IMR-90 (cell line): Measurements from ENCODE around the gene IFNAR2. TPM values are rescaled to one million over a fixed set of nuclear protein-coding genes. Genes with fewer than 3 reads are reported as not detected.
A peak's percentile ranks its signal among the peaks of the same experiment; 100 is the strongest.
"Not testable (repeated sequence)": the region's sequence is repeated elsewhere in the genome, so short reads cannot be mapped to it uniquely, and the experiment has no call there.

Experiments
- ATAC-seq: fragments of 200-7000 bp; cut with Tn5 transposase; 2 replicates; pipeline ENCODE4 v1.9.1; 2020; ENCODE audit warnings: low read depth, mild to moderate bottlenecking, moderate library complexity
- BruUV-seq: library from RNA; stranded (reverse); fragments of 400-500 nt; replicated peaks from 2 replicates; lab custom pipeline; 2021; lab: Mats Ljungman, UMichigan
- CTCF ChIA-PET: fragments of 300-600 bp; formaldehyde crosslinking; extraction: SDS; loops from one replicate; lab custom pipeline; 2021; ENCODE audit warnings: antibody characterized with exemption; lab: Yijun Ruan, JAX
- POLR2A ChIA-PET: fragments of 300-600 bp; sonication (Branson Sonifier 250); formaldehyde crosslinking; loops from one replicate; lab custom pipeline; 2022; ENCODE audit warnings: antibody characterized with exemption; ENCODE audit not compliant: unreplicated experiment; lab: Charles Lee
- DNase-seq: peaks from one replicate; pipeline ENCODE4 v3.0.0; 2013
- H2AFZ ChIP-seq: replicated peaks from 2 replicates; pipeline ENCODE3; 2013; ENCODE audit warnings: low read length, mild to moderate bottlenecking; ENCODE audit not compliant: poor library complexity
- H2AK5ac ChIP-seq: 2 replicates; pipeline ENCODE4 v1.6.1; 2013; ENCODE audit warnings: low read depth, low read length, inconsistent platforms
- H2AK9ac ChIP-seq: replicated peaks from 2 replicates; pipeline ENCODE3; 2013; ENCODE audit warnings: mild to moderate bottlenecking, low read depth, low read length, moderate library complexity; ENCODE audit not compliant: poor library complexity
- H2BK120ac ChIP-seq: 2 replicates; pipeline ENCODE4 v1.6.1; 2013; ENCODE audit warnings: low read depth, low read length, inconsistent platforms
- H2BK15ac ChIP-seq: 3 replicates; pipeline ENCODE4 v1.6.1; 2013; ENCODE audit warnings: low read depth, low read length, inconsistent platforms
- H2BK20ac ChIP-seq: 2 replicates; pipeline ENCODE4 v1.6.1; 2013; ENCODE audit warnings: low read depth, mild to moderate bottlenecking, inconsistent platforms, low read length, moderate library complexity
- H2BK5ac ChIP-seq: 2 replicates; pipeline ENCODE4 v1.6.1; 2013; ENCODE audit warnings: mild to moderate bottlenecking, low read depth, low read length, inconsistent platforms; ENCODE audit not compliant: poor library complexity, severe bottlenecking
- H3K14ac ChIP-seq: replicated peaks from 2 replicates; pipeline ENCODE4 v1.6.1; 2013; ENCODE audit warnings: low read depth, low read length, inconsistent platforms
- H3K18ac ChIP-seq: 2 replicates; pipeline ENCODE4 v1.6.1; 2013; ENCODE audit warnings: low read depth, low read length, control low read depth
- H3K23ac ChIP-seq: 2 replicates; pipeline ENCODE4 v1.6.1; 2013; ENCODE audit warnings: low read depth, low read length, inconsistent platforms
- H3K27ac ChIP-seq: 2 replicates; pipeline ENCODE4 v1.5.1; 2013; ENCODE audit warnings: mild to moderate bottlenecking, control low read depth, low read length; ENCODE audit not compliant: insufficient read depth
- H3K27me3 ChIP-seq: 2 replicates; pipeline ENCODE4 v1.6.1; 2013; ENCODE audit warnings: low read length; ENCODE audit not compliant: control insufficient read depth, insufficient read depth
- H3K36me3 ChIP-seq: 2 replicates; pipeline ENCODE4 v1.6.1; 2013; ENCODE audit warnings: low read length, mixed read lengths; ENCODE audit not compliant: control insufficient read depth, insufficient read depth
- H3K4ac ChIP-seq: 2 replicates; pipeline ENCODE4 v1.6.1; 2013; ENCODE audit warnings: low read depth, low read length, inconsistent platforms
- H3K4me1 ChIP-seq: 2 replicates; pipeline ENCODE4 v1.6.1; 2013; ENCODE audit warnings: low read length, mixed read lengths; ENCODE audit not compliant: control insufficient read depth, insufficient read depth
- H3K4me2 ChIP-seq: 2 replicates; pipeline ENCODE4 v1.6.1; 2013; ENCODE audit warnings: low read depth, mild to moderate bottlenecking, control low read depth, low read length, moderate library complexity
- H3K4me3 ChIP-seq: 2 replicates; pipeline ENCODE4 v1.5.1; 2013; ENCODE audit warnings: low read depth, mild to moderate bottlenecking, control low read depth, low read length, moderate library complexity; ENCODE audit not compliant: insufficient read depth
- H3K56ac ChIP-seq: 2 replicates; pipeline ENCODE4 v1.6.1; 2013; ENCODE audit warnings: low read length, inconsistent platforms; ENCODE audit not compliant: insufficient read depth; ENCODE audit errors: extremely low read depth
- H3K79me1 ChIP-seq, 2 experiments: 2 replicates each; pipeline ENCODE4 v1.6.1; 2013; ENCODE audit warnings: low read length in 2 of 2, inconsistent platforms in 1 of 2, low read depth in 1 of 2
- H3K9ac ChIP-seq: 2 replicates; pipeline ENCODE4 v1.6.1; 2013; ENCODE audit warnings: low read depth, low read length, control low read depth
- H3K9me1 ChIP-seq: 2 replicates; pipeline ENCODE4 v1.6.1; 2013; ENCODE audit warnings: low read length, inconsistent platforms; ENCODE audit not compliant: insufficient read depth
- H3K9me3 ChIP-seq: 2 replicates; pipeline ENCODE4 v1.6.1; 2013; ENCODE audit warnings: low read length; ENCODE audit not compliant: control insufficient read depth, insufficient read depth
- H4K20me1 ChIP-seq: 2 replicates; pipeline ENCODE4 v1.6.1; 2013; ENCODE audit warnings: low read length, inconsistent platforms; ENCODE audit not compliant: insufficient read depth
- H4K5ac ChIP-seq: 2 replicates; pipeline ENCODE4 v1.6.1; 2013; ENCODE audit warnings: mild to moderate bottlenecking, low read depth, low read length, control low read depth
- H4K8ac ChIP-seq, 2 experiments: 2 replicates each; pipeline ENCODE4 v1.6.1; 2013; ENCODE audit warnings: low read depth in 2 of 2, low read length in 2 of 2, control low read depth in 1 of 2, inconsistent platforms in 1 of 2
- H4K91ac ChIP-seq: 2 replicates; pipeline ENCODE4 v1.6.1; 2013; ENCODE audit warnings: low read depth, low read length, inconsistent platforms; ENCODE audit not compliant: insufficient read depth
- CEBPB ChIP-seq: IDR thresholded peaks from 2 replicates; pipeline ENCODE4 v1.6.1; 2012; ENCODE audit warnings: low read depth, low read length, improper control_type of control experiment
- WGBS, 2 experiments: methylation state at CpG; one replicate each; pipeline versions ENCODE4 v1.1.5 to v1.1.7; 2013; ENCODE audit warnings: missing lambda C conversion rate in 2 of 2; ENCODE audit not compliant: insufficient read length in 1 of 2; ENCODE audit errors: extremely low coverage in 2 of 2; 5-methylcytosine and 5-hydroxymethylcytosine counted together
- dilution Hi-C: fragments of 300-500 bp; cut with HindIII; formaldehyde crosslinking; loops from one replicate; pipeline ENCODE4 v1.14.3; 2018; ENCODE audit warnings: low sequenced_read_pairs; ENCODE audit not compliant: unreplicated experiment
- in situ Hi-C: fragments of 300-500 bp; cut with MboI; formaldehyde crosslinking; loops from 3 replicates; pipeline ENCODE4 v1.14.3; 2019; ENCODE audit warnings: low sequenced_read_pairs, inconsistent platforms, mixed read lengths
- intact Hi-C: fragments of 100-400 bp; cut with micrococcal nuclease; formaldehyde crosslinking; loops from 2 replicates; pipeline ENCODE4 v1.10.0; 2022
- polyA plus RNA-seq, 3 experiments: library from polyadenylated mRNA; depleted of rRNA; stranded (reverse); fragments of >200 nt; gene quantifications; 2 replicates each; pipeline ENCODE4 v1.2.3, GENCODE V29; 2012; ENCODE audit warnings: low replicate concordance in 1 of 3
- total RNA-seq: library from RNA; depleted of rRNA; stranded (reverse); fragments of >200 nt; gene quantifications from 2 replicates; pipeline ENCODE4 v1.2.3, GENCODE V29; 2012

Gene IFNAR2
- total and polyA plus RNA-seq, 2 of the 4 experiments (the other 2 are of a cell fraction), result 6.3 to 13.9 TPM

GRCh38 chr21:33253382-33253781, 23.6 kb downstream of the IFNAR2 start:
- H3K4me1 ChIP-seq, H2BK15ac ChIP-seq, H3K4me2 ChIP-seq, H2AFZ ChIP-seq, H2AK5ac ChIP-seq, H4K5ac ChIP-seq, H3K14ac ChIP-seq, DNase-seq, intact Hi-C loops, H2BK5ac ChIP-seq, H3K9me1 ChIP-seq, H3K79me1 ChIP-seq, H4K20me1 ChIP-seq, H3K9ac ChIP-seq, H3K18ac ChIP-seq, H3K9me3 ChIP-seq, H4K91ac ChIP-seq, H3K27me3 ChIP-seq, BruUV-seq, POLR2A ChIA-PET, ATAC-seq, H4K8ac ChIP-seq, H2BK20ac ChIP-seq, H3K27ac ChIP-seq, H2BK120ac ChIP-seq, H3K23ac ChIP-seq, in situ Hi-C loops, H3K4ac ChIP-seq, H3K4me3 ChIP-seq, dilution Hi-C loops, H2AK9ac ChIP-seq, H3K56ac ChIP-seq, CTCF ChIA-PET: not testable (repeated sequence)
- TF ChIP-seq CEBPB, result peak; percentile 43; the same call in 1 of the 2 replicates
- H3K36me3 ChIP-seq, result peaks cover 48% of the 10 kb centered on the region
- no CpG with 5 or more reads among the region's 6 CpGs for WGBS, 2 experiments
